HepG2 (cell line): ENCODE measurements around the gene NCCRP1. TPM values are rescaled to one million over a fixed set of nuclear protein-coding genes. Genes with fewer than 3 reads are reported as not detected.

Experiments used
- ATAC-seq: fragments of 200-7000 bp; cut with Tn5 transposase; 3 replicates; pipeline ENCODE4 v1.9.1; 2020; ENCODE audit warnings: mild to moderate bottlenecking, moderate library complexity
- BruUV-seq: library from RNA; stranded (reverse); fragments of 400-500 nt; replicated peaks from 2 replicates; lab custom pipeline; 2021; lab: Mats Ljungman, UMichigan
- CTCF ChIA-PET: fragments of 300-600 bp; formaldehyde crosslinking; extraction: SDS; loops from one replicate; lab custom pipeline; 2021; ENCODE audit warnings: low total read pairs, inconsistent platforms, low intra/inter-chr PET ratio; lab: Yijun Ruan, JAX
- POLR2A ChIA-PET: fragments of 350-600 bp; sonication (Branson Sonifier 250); formaldehyde crosslinking; loops from one replicate; lab custom pipeline; 2020; ENCODE audit warnings: antibody characterized with exemption, inconsistent platforms; lab: Yijun Ruan, JAX
- DNase-seq: peaks from one replicate; pipeline ENCODE4 v3.0.0-alpha.2; 2015; ENCODE audit warnings: low spot score
- FAIRE-seq: peaks from 3 replicates; lab custom pipeline; 2011; peaks lifted over from hg19 to GRCh38; lab: Jason Lieb, UNC
- H2AFZ ChIP-seq: one replicate; pipeline ENCODE4 v1.6.1; 2011; ENCODE audit warnings: low read length, inconsistent platforms
- H3K27ac ChIP-seq: fragments of 300-600 bp; 3 replicates; pipeline ENCODE4 v1.8.0; 2011; ENCODE audit warnings: mixed run types, mild to moderate bottlenecking, mixed read lengths, low read length, inconsistent platforms; ENCODE audit not compliant: insufficient read depth; ENCODE audit errors: extremely low read length
- H3K27me3 ChIP-seq, 2 experiments: fragments of 200-600 bp in 1 of 2; 2 replicates in 1 of 2; 3 replicates in 1 of 2; pipeline versions ENCODE4 v1.6.0 to v1.8.0; 2011; ENCODE audit warnings: low read length in 2 of 2, mild to moderate bottlenecking in 2 of 2, moderate library complexity in 2 of 2, inconsistent platforms in 1 of 2; ENCODE audit not compliant: insufficient read depth in 2 of 2, control insufficient read depth in 1 of 2
- H3K36me3 ChIP-seq, 2 experiments: fragments of 200-600 bp in 1 of 2; replicated peaks in 1 of 2; 2 replicates in 1 of 2; 3 replicates in 1 of 2; pipeline versions ENCODE4 v1.5.1 to v1.8.0; 2011; ENCODE audit warnings: low read length in 2 of 2, inconsistent platforms in 1 of 2; ENCODE audit not compliant: insufficient read depth in 2 of 2, control insufficient read depth in 1 of 2
- H3K4me1 ChIP-seq: 2 replicates; pipeline ENCODE4 v1.5.1; 2012; ENCODE audit warnings: low read length, inconsistent platforms; ENCODE audit not compliant: insufficient read depth
- H3K4me2 ChIP-seq: 2 replicates; pipeline ENCODE4 v1.6.0; 2011; ENCODE audit warnings: low read depth, low read length, inconsistent platforms
- H3K4me3 ChIP-seq, 3 experiments: fragments of 200-600 bp in 1 of 3; sonication (generic), shearing (Covaris generic) in 1 of 3; replicated peaks in 1 of 3; 2 replicates each; pipeline ENCODE4 v1.5.1; 2011 to 2016; ENCODE audit warnings: low read length in 3 of 3, inconsistent platforms in 2 of 3, low read depth in 2 of 3, mild to moderate bottlenecking in 2 of 3, control low read depth in 1 of 3, mixed read lengths in 1 of 3; ENCODE audit not compliant: insufficient read depth in 1 of 3
- H3K79me2 ChIP-seq: one replicate; pipeline ENCODE4 v1.6.1; 2011; ENCODE audit warnings: low read length, inconsistent platforms; ENCODE audit not compliant: insufficient read depth
- H3K9ac ChIP-seq: 2 replicates; pipeline ENCODE4 v1.6.0; 2011; ENCODE audit warnings: mild to moderate bottlenecking, low read depth, low read length, inconsistent platforms; ENCODE audit not compliant: insufficient read depth
- H3K9me3 ChIP-seq: 2 replicates; pipeline ENCODE4 v1.5.1; 2012; ENCODE audit warnings: mild to moderate bottlenecking, low read length
- H4K20me1 ChIP-seq: 2 replicates; pipeline ENCODE4 v1.6.0; 2011; ENCODE audit warnings: inconsistent platforms, mild to moderate bottlenecking, low read length, moderate library complexity; ENCODE audit not compliant: insufficient read depth
- ARID2 ChIP-seq: sonication (generic); formaldehyde crosslinking; IDR thresholded peaks from 2 replicates; pipeline ENCODE4 v1.8.1; 2022; ENCODE audit warnings: mild to moderate bottlenecking, missing genetic modification reagents, borderline replicate concordance
- CEBPG ChIP-seq: IDR thresholded peaks from 2 replicates; pipeline ENCODE4 v1.6.1; 2016
- CHCHD3 ChIP-seq: sonication (generic); formaldehyde crosslinking; IDR thresholded peaks from 2 replicates; pipeline ENCODE4 v1.8.0; 2022; ENCODE audit warnings: mild to moderate bottlenecking, missing genetic modification reagents, moderate library complexity
- FOXK2 ChIP-seq: fragments of 450-650 bp; IDR thresholded peaks from 2 replicates; pipeline ENCODE4 v1.6.1; 2016
- MAF1 ChIP-seq: sonication (generic); formaldehyde crosslinking; IDR thresholded peaks from 2 replicates; pipeline ENCODE4 v1.5.0; 2020; ENCODE audit warnings: missing genetic modification reagents, borderline replicate concordance
- RFX1 ChIP-seq: fragments of 450-650 bp; IDR thresholded peaks from 2 replicates; pipeline ENCODE4 v1.6.1; 2017
- SPEN ChIP-seq: sonication (generic); formaldehyde crosslinking; IDR thresholded peaks from 2 replicates; pipeline ENCODE4 v1.5.1; 2020; ENCODE audit warnings: low read depth, mild to moderate bottlenecking, missing genetic modification reagents
- XRCC5 ChIP-seq: fragments of 200-400 bp; formaldehyde crosslinking; optimal IDR thresholded peaks from 2 replicates; pipeline ENCODE3; 2017; ENCODE audit warnings: mild to moderate bottlenecking, low read length
- ZBTB33 ChIP-seq: sonication (generic); formaldehyde crosslinking; IDR thresholded peaks from 2 replicates; pipeline ENCODE4 v1.4.0; 2020; ENCODE audit warnings: missing genetic modification reagents
- WGBS: methylation state at CpG from one replicate; pipeline ENCODE4 v1.1.6; 2017; ENCODE audit warnings: low lambda C conversion rate; 5-methylcytosine and 5-hydroxymethylcytosine counted together
- in situ Hi-C: cut with HindIII; loops from 2 replicates; pipeline ENCODE4 v1.10.0; 2017; ENCODE audit warnings: low pct_unique_long_range_greater_than_20kb; ENCODE audit not compliant: extremely low pct_ligation_motif_present
- intact Hi-C: fragments of 100-400 bp; cut with micrococcal nuclease; formaldehyde crosslinking; loops from one replicate; pipeline ENCODE4 v1.10.0; 2022; ENCODE audit not compliant: unreplicated experiment
- polyA plus RNA-seq, 8 experiments: library from polyadenylated mRNA; depleted of rRNA in 3 of 8; stranded (reverse) in 7 of 8; unstranded in 1 of 8; fragments of >200 nt; fragmentation: Illumina TruSeq in 4 of 8; extraction: Trizol in 4 of 8; gene quantifications; 2 replicates each; pipeline versions ENCODE4 v1.2.1 to v1.2.3, GENCODE V29; 2011 to 2016; ENCODE audit warnings: low read depth in 4 of 8, missing spikeins in 1 of 8, mixed read lengths in 1 of 8; ENCODE audit not compliant: insufficient read depth in 1 of 8
- total RNA-seq, 5 experiments: library from RNA; depleted of rRNA; stranded (reverse); fragments of >200 nt; fragmentation: Illumina TruSeq; extraction: Trizol; gene quantifications; 2 replicates each; pipeline ENCODE4 v1.2.3, GENCODE V29; 2016; ENCODE audit warnings: low read depth in 1 of 5
- TF ChIP-seq, protein P1 (sequence below): sonication (generic); formaldehyde crosslinking; IDR thresholded peaks from 2 replicates; pipeline ENCODE4 v1.5.0; 2020; ENCODE audit warnings: mild to moderate bottlenecking, missing genetic modification reagents, moderate library complexity
- TF ChIP-seq, protein P2 (sequence below): sonication (generic); formaldehyde crosslinking; IDR thresholded peaks from 2 replicates; pipeline ENCODE4 v1.5.1; 2020; ENCODE audit warnings: mild to moderate bottlenecking, missing genetic modification reagents, moderate library complexity
- TF ChIP-seq, protein P3 (sequence below): IDR thresholded peaks from 2 replicates; pipeline ENCODE4 v1.6.1; 2016; ENCODE audit warnings: missing biosample characterization, missing genetic modification reagents, low read depth

Gene NCCRP1
- total and polyA plus RNA-seq, 2 of the 13 experiments (the other 11 are each of a cell fraction or from before 2014, with no cell fraction given): not detected

DNA sequence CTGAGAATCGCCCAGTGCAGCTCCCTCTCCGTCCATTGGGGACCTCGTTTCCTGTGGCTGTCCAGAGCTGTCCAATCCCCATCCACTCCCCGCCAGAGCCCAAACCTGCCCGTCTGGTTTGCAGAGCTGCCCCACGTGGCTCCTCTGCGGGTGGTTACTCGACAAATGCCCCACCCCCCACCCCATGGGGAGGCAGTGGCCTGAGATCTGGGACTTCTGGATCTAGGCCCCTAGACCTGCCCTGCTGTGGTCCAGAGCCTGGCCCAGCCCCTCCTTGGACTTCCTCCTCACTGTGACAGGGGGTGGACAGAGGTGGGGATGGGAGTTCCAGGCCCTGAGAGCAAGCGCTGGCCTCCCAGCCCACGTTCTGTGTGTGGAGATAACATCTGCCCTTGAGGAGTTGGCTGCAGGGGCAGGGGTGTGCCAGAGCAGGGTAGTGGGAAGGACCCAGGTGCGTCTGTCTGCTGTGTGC, 42.1 kb upstream of the NCCRP1 start:
- no peak overlapping the region for H3K4me3 ChIP-seq
- peaks cover 1 to 9% of the 10 kb centered on the region in 2 experiments; a peak in 1 of 5 replicates for H3K36me3 ChIP-seq
- ChIA-PET CTCF (no interaction called here), POLR2A (interaction anchor here (0.7 to 3.6 kb wide), 2 partner anchors 9 to 11 kb away, joined by 3 to 26 read pairs; no protein-coding TSS in a partner anchor)
- DNase-seq (no peak), FAIRE-seq (no peak), ATAC-seq (peak; percentile 56)
- TF ChIP-seq ARID2 (CRISPR knock-in tag) (no peak), XRCC5 (no peak), MAF1 (CRISPR knock-in tag) (no peak), FOXK2 (no peak), SPEN (CRISPR knock-in tag) (no peak), CEBPG (CRISPR knock-in tag) (no peak), CHCHD3 (CRISPR knock-in tag) (no peak), ZBTB33 (CRISPR knock-in tag) (peak; percentile 20; the same call in 1 of the 2 replicates), RFX1 (no peak)
- TF ChIP-seq, protein P1, sequence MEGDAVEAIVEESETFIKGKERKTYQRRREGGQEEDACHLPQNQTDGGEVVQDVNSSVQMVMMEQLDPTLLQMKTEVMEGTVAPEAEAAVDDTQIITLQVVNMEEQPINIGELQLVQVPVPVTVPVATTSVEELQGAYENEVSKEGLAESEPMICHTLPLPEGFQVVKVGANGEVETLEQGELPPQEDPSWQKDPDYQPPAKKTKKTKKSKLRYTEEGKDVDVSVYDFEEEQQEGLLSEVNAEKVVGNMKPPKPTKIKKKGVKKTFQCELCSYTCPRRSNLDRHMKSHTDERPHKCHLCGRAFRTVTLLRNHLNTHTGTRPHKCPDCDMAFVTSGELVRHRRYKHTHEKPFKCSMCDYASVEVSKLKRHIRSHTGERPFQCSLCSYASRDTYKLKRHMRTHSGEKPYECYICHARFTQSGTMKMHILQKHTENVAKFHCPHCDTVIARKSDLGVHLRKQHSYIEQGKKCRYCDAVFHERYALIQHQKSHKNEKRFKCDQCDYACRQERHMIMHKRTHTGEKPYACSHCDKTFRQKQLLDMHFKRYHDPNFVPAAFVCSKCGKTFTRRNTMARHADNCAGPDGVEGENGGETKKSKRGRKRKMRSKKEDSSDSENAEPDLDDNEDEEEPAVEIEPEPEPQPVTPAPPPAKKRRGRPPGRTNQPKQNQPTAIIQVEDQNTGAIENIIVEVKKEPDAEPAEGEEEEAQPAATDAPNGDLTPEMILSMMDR (CRISPR knock-in tag): no peak
- TF ChIP-seq, protein P2, sequence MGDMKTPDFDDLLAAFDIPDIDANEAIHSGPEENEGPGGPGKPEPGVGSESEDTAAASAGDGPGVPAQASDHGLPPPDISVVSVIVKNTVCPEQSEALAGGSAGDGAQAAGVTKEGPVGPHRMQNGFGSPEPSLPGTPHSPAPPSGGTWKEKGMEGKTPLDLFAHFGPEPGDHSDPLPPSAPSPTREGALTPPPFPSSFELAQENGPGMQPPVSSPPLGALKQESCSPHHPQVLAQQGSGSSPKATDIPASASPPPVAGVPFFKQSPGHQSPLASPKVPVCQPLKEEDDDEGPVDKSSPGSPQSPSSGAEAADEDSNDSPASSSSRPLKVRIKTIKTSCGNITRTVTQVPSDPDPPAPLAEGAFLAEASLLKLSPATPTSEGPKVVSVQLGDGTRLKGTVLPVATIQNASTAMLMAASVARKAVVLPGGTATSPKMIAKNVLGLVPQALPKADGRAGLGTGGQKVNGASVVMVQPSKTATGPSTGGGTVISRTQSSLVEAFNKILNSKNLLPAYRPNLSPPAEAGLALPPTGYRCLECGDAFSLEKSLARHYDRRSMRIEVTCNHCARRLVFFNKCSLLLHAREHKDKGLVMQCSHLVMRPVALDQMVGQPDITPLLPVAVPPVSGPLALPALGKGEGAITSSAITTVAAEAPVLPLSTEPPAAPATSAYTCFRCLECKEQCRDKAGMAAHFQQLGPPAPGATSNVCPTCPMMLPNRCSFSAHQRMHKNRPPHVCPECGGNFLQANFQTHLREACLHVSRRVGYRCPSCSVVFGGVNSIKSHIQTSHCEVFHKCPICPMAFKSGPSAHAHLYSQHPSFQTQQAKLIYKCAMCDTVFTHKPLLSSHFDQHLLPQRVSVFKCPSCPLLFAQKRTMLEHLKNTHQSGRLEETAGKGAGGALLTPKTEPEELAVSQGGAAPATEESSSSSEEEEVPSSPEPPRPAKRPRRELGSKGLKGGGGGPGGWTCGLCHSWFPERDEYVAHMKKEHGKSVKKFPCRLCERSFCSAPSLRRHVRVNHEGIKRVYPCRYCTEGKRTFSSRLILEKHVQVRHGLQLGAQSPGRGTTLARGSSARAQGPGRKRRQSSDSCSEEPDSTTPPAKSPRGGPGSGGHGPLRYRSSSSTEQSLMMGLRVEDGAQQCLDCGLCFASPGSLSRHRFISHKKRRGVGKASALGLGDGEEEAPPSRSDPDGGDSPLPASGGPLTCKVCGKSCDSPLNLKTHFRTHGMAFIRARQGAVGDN (CRISPR knock-in tag): peak; percentile 31
- TF ChIP-seq, protein P3, sequence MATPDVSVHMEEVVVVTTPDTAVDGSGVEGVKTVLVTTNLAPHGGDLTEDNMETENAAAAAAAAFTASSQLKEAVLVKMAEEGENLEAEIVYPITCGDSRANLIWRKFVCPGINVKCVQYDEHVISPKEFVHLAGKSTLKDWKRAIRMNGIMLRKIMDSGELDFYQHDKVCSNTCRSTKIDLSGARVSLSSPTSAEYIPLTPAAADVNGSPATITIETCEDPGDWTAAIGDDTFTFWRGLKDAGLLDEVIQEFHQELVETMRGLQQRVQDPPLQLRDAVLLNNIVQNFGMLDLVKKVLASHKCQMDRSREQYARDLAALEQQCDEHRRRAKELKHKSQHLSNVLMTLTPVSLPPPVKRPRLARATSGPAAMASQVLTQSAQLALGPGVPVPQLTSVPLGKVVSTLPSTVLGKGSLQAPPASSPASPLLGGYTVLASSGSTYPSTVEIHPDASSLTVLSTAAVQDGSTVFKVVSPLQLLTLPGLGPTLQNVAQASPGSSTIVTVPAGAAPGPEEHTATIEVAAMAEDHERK (CRISPR knock-in tag): no peak
- no peak overlapping the region for H3K4me2 ChIP-seq
- H4K20me1 ChIP-seq: peaks cover 18% of the 10 kb centered on the region; the same call in 1 of the 2 replicates
- H3K9ac ChIP-seq: no peak overlapping the region
- peaks cover 52% of the 10 kb centered on the region for H3K4me1 ChIP-seq
- intact Hi-C loops: loop anchor here (5.0 kb wide), 1 partner anchor 32 kb away; no protein-coding TSS in a partner anchor
- no peak overlapping the region for H3K27ac ChIP-seq
- 83% methylated on average over 3 of the region's 11 CpGs for WGBS
- H3K9me3 ChIP-seq: no peaks in the 10 kb centered on the region
- in situ Hi-C loops: no loop called here
- H3K27me3 ChIP-seq: no peaks in the 10 kb centered on the region
- H3K79me2 ChIP-seq: peaks cover 52% of the 10 kb centered on the region
- H2AFZ ChIP-seq: no peak overlapping the region
- no TSS peak for BruUV-seq
